Gastrocnemius medialis (tissue), 4 donors: ENCODE measurements around the gene N4BP2. TPM values are rescaled to one million over a fixed set of nuclear protein-coding genes. Genes with fewer than 3 reads are reported as not detected.

Source experiments
- ATAC-seq, 2 donors: fragments of 150-250 bp; one replicate each; pipeline ENCODE4 v1.9.1; 2016
- DNase-seq, 2 donors: peaks; one replicate each; pipeline ENCODE4 v3.0.0-alpha.2; 2019
- H3K27ac ChIP-seq, 4 donors: fragments of 200-600 bp; sonication (generic); 1 replicate in 1 of 4; 2 replicates in 3 of 4; pipeline ENCODE4 v1.5.1; 2016 to 2018; ENCODE audit warnings: mild to moderate bottlenecking in 2 of 4, moderate library complexity in 1 of 4
- H3K27me3 ChIP-seq, 3 donors: fragments of 200-600 bp; sonication (generic) in 2 of 3; 1 replicate in 1 of 3; 2 replicates in 2 of 3; pipeline versions ENCODE4 v1.5.1 to v1.6.0; 2016 to 2019; ENCODE audit warnings: mild to moderate bottlenecking in 1 of 3, moderate library complexity in 1 of 3
- H3K36me3 ChIP-seq, 2 donors: fragments of 200-600 bp; sonication (generic) in 1 of 2; one replicate each; pipeline ENCODE4 v1.5.1; 2017 to 2018
- H3K4me1 ChIP-seq, 2 donors: fragments of 200-600 bp; sonication (generic) in 1 of 2; one replicate each; pipeline ENCODE4 v1.5.1; 2016 to 2017; ENCODE audit warnings: mild to moderate bottlenecking in 2 of 2
- H3K4me3 ChIP-seq, 4 donors: fragments of 200-600 bp; sonication (generic) in 3 of 4; 1 replicate in 1 of 4; 2 replicates in 3 of 4; pipeline ENCODE4 v1.5.1; 2016 to 2019; ENCODE audit warnings: mild to moderate bottlenecking in 2 of 4
- H3K9me3 ChIP-seq, 3 donors: fragments of 200-600 bp; sonication (generic) in 2 of 3; 1 replicate in 1 of 3; 2 replicates in 2 of 3; pipeline ENCODE4 v1.5.1; 2016 to 2019
- CTCF ChIP-seq, 5 experiments: fragments of 450-650 bp in 3 of 5; fragments of 200-600 bp in 2 of 5; sonication (generic) in 2 of 5; IDR thresholded peaks in 4 of 5; conservative IDR thresholded peaks in 1 of 5; 1 replicate in 4 of 5; 2 replicates in 1 of 5; pipeline ENCODE4 v1.5.1; 2016 to 2019; ENCODE audit warnings: antibody characterized with exemption in 5 of 5, mild to moderate bottlenecking in 3 of 5, moderate library complexity in 3 of 5
- POLR2A ChIP-seq, 2 donors: fragments of 450-650 bp; IDR thresholded peaks; one replicate each; pipeline ENCODE4 v1.6.1; 2017; ENCODE audit warnings: antibody characterized with exemption in 2 of 2, mild to moderate bottlenecking in 2 of 2, moderate library complexity in 2 of 2
- in situ Hi-C, 4 donors: fragments of 200-750 bp; cut with MboI; loops; one replicate each; pipeline versions ENCODE4 v1.15.0 to v1.8.0; 2017; ENCODE audit warnings: low sequenced_read_pairs in 4 of 4
- intact Hi-C: fragments of 100-400 bp; cut with DNase I; formaldehyde crosslinking; loops from one replicate; pipeline ENCODE4 v1.15.1; 2023; ENCODE audit warnings: low total_unique reads
- total RNA-seq, 4 donors: library from RNA; depleted of rRNA; stranded (reverse); fragments of >200 nt; gene quantifications; one replicate each; pipeline versions ENCODE4 v1.1.0 to v1.2.3, GENCODE V29; 2016

The N4BP2 gene
- total RNA-seq, 4 donors from 2014 or later, result 1.3 to 7.0 (median 3.3) TPM

- in situ Hi-C loops, result loop anchor here in 1 of 4 donors (5.0 kb wide), 1 partner anchor 160 kb away; no protein-coding TSS in a partner anchor
Measured at GRCh38 chr4:40152637-40153036, 96.0 kb downstream of the N4BP2 start.

DNA sequence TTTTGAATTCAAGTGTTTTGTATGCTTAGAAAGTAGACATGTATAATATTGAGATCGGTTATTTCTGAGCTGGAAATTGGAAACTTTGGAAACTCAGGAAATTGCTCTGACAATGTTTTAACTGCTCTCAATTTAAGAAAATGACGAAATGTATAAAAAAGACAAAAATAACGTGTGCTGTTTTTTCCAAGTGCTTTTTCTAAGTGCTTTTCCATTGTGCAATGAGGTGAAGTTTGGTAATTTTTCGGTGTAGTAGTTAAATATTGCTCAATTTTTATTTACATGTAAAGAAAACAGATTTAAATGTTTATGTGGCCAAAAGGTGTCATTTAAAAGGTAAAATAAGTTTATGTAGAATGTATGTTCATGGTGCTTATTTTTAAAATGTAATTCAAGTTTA lies 100.8 kb downstream of the N4BP2 start:
- H3K9me3 ChIP-seq, result no peaks in the 10 kb centered on the region
- DNase-seq (no peak), ATAC-seq (no peak)
- H3K4me3 ChIP-seq, result no peak overlapping the region
- no peaks in the 10 kb centered on the region for H3K4me1 ChIP-seq
- intact Hi-C loops, result no loop called here
- no peaks in the 10 kb centered on the region for H3K36me3 ChIP-seq
- H3K27me3 ChIP-seq, result no peaks in the 10 kb centered on the region
- TF ChIP-seq CTCF (IDR thresholded peaks at IDR 0.05 in 4 of 5, conservative IDR thresholded peaks at IDR 0.05 in 1 of 5), result no peak
- TF ChIP-seq POLR2A (IDR thresholded peaks at IDR 0.05), result no peak
- in situ Hi-C loops, result no loop called here
- no peak overlapping the region for H3K27ac ChIP-seq

More at GRCh38 chr4:40152637-40153036, 96.0 kb downstream of the N4BP2 start:
- Histone ChIP-seq H3K27me3 (no peaks in the 10 kb centered on the region), H3K4me1 (no peaks in the 10 kb centered on the region), H3K27ac (no peak overlapping the region), H3K9me3 (no peaks in the 10 kb centered on the region), H3K36me3 (no peaks in the 10 kb centered on the region), H3K4me3 (no peak overlapping the region)
- TF ChIP-seq POLR2A (IDR thresholded peaks at IDR 0.05), result no peak
- no peak for TF ChIP-seq CTCF (IDR thresholded peaks at IDR 0.05 in 4 of 5, conservative IDR thresholded peaks at IDR 0.05 in 1 of 5)
- ATAC-seq (no peak), DNase-seq (no peak)
- intact Hi-C loops, result no loop called here

- Histone ChIP-seq H3K4me3 (no peak overlapping the region), H3K36me3 (no peaks in the 10 kb centered on the region), H3K27ac (no peak overlapping the region), H3K9me3 (no peaks in the 10 kb centered on the region), H3K4me1 (no peaks in the 10 kb centered on the region), H3K27me3 (no peaks in the 10 kb centered on the region)
- in situ Hi-C loops (no loop called here), intact Hi-C loops (no loop called here)
- no peak for TF ChIP-seq CTCF (IDR thresholded peaks at IDR 0.05 in 4 of 5, conservative IDR thresholded peaks at IDR 0.05 in 1 of 5)
- TF ChIP-seq POLR2A (IDR thresholded peaks at IDR 0.05), result no peak
- DNase-seq (no peak), ATAC-seq (no peak)
Measured at GRCh38 chr4:40160258-40160657, 103.6 kb downstream of the N4BP2 start.

DNA sequence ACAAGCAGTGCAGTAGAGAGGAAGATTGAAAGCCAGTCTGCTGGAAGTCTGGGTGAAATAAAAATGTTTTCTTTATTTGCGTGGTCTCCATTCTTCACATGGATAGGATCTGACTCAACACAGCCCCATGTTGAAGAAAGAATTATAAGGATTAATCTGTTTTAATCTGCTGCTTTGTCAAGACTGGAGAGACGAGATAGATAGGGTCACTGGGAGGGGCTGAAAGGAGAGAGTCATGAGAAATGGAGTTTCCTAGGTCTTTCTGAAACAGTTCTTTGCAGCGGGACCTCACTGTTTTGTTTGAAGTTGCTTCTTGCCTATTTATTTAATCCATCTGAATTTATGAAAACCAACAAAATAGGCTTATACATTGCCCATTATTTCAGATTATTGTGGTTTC lies 107.8 kb downstream of the N4BP2 start:
- no peak for ATAC-seq
- H3K9me3 ChIP-seq, result peaks cover 0 to 13% (median 0%) of the 10 kb centered on the region in 3 donors
- no peak for DNase-seq
- no peak overlapping the region for H3K27ac ChIP-seq
- no peaks in the 10 kb centered on the region for H3K4me1 ChIP-seq
- in situ Hi-C loops, result no loop called here
- no peak overlapping the region for H3K4me3 ChIP-seq
- TF ChIP-seq CTCF (IDR thresholded peaks at IDR 0.05 in 4 of 5, conservative IDR thresholded peaks at IDR 0.05 in 1 of 5), result no peak
- no peak for TF ChIP-seq POLR2A (IDR thresholded peaks at IDR 0.05)
- H3K36me3 ChIP-seq, result no peaks in the 10 kb centered on the region
- H3K27me3 ChIP-seq, result no peaks in the 10 kb centered on the region
- intact Hi-C loops, result no loop called here

DNA sequence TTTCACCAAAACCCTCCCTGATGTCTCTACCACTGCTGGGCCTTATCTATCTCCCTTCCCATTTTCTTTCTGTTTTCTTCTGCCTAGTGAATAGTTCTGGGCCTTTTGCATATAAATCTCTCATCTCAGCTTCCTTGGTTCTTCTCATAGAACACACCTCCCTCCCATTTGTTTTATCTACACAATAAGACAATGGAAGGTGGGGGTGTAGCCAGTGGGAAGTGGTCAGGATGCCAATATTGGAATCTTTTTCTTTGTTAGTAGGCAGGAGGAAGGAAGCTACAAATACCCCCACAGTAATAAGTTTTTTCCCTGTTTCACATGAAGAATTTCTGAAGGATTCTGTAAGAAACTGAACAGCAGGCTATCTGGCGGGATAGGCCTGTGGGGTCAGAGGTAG lies 109.3 kb downstream of the N4BP2 start:
- Histone ChIP-seq H3K27me3 (no peaks in the 10 kb centered on the region), H3K27ac (no peak overlapping the region), H3K4me3 (no peak overlapping the region), H3K9me3 (peaks cover 0 to 13% (median 0%) of the 10 kb centered on the region in 3 donors), H3K36me3 (no peaks in the 10 kb centered on the region), H3K4me1 (no peaks in the 10 kb centered on the region)
- intact Hi-C loops, result no loop called here
- no peak for DNase-seq
- in situ Hi-C loops, result no loop called here
- no peak for TF ChIP-seq POLR2A (IDR thresholded peaks at IDR 0.05)
- no peak for TF ChIP-seq CTCF (IDR thresholded peaks at IDR 0.05 in 4 of 5, conservative IDR thresholded peaks at IDR 0.05 in 1 of 5)
- no peak for ATAC-seq
